Activated CD4-positive, CD25-positive, alpha-beta regulatory T cell treated with anti-CD3 and anti-CD28 coated beads, Interleukin-2, amount 50 U/mL, for 16 hours (primary cell): ENCODE results near the gene TRAF1.

ENCODE experiments used
- DNase-seq: peaks from one replicate; pipeline ENCODE4 v3.0.0-alpha.2; 2020; ENCODE audit warnings: low read depth, low spot score

The TRAF1 gene

DNA sequence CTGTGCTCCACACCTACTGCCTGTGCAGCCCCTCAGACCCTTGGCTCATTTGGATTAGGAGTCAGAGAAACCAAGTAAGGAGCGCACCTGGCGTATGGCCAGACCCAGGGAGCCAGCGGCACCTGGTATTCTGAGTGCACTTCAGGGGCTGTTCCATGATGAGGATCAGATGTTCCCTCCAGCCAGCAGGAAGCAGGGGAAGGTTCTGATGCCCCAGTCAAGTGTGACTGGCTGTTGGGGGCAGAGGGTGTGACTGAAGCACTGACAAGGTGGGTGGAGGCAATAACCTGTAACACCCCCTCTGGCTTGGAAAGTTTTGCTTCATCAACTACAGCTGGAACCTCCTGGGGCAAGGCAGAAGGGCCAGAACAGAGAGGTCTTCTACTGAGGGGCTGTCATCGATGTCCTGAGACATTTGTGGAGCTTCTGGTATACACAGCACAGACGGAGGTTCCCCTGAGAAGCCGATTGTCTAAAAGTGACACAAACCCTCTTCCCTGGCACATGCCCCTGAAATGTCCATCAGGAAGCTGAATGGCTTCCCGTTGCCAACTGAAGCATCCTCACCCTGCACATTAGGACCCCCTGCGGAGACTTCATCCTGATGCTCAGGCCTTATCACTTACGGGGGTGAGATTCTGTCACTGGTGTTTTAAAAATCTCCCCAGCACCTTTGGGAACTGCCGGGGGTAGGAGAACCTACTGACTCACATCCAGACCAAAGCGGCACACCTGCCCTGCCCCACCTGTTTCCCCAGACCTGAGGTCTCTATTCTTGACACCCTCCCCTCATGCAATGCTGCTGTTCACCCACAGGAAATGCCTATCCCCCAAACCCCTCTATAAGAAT, 21.1 kb downstream of the TRAF1 start:
- DNase-seq = no peak

DNA sequence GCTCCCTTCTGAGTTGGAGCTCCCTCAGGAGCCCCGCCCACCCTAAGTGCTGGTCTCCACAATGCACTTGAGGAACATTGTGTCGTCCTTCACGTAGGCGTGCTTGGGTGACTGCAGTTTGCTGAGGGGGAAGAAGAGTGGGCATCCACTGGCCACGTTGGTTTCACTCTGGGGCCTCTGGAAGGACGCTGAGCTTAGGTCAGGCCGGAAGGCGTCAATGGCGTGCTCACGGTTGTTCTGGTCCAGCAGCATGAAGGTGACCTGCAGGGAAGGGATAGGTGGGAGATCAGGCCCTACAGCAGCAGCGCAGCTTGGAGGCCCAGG, 21.7 kb downstream of the TRAF1 start:
- no peak for DNase-seq

- DNase-seq = no peak
These were observed 22.3 kb downstream of the TRAF1 start for GRCh38 chr9:120904061-120904977.

GRCh38 chr9:120902569-120903535, 23.7 kb downstream of the TRAF1 start:
- no peak for DNase-seq

GRCh38 chr9:120901755-120902568, 24.6 kb downstream of the TRAF1 start:
- DNase-seq = no peak

DNA sequence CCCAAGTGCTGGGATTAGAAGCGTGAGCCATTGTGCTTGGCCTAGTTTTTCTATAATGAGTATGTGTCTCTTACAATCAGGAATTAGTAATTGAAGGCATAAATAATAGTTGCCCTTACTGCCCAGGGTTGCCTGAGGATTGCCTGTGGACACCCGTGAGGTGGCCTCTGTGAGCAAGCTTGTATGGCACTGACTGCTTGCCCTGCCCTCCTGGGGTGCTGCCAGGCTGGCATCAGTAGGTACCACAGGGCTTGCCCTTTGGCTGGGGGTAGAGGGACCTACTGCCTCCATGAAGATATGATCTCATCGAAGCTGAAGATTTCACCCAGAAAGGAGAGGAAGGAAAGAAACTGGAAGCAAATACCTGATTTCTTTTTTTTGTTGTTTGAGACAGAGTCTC, 25.8 kb downstream of the TRAF1 start:
- DNase-seq = no peak

- no peak for DNase-seq
These were observed 27.0 kb downstream of the TRAF1 start for GRCh38 chr9:120899490-120900068.

DNA sequence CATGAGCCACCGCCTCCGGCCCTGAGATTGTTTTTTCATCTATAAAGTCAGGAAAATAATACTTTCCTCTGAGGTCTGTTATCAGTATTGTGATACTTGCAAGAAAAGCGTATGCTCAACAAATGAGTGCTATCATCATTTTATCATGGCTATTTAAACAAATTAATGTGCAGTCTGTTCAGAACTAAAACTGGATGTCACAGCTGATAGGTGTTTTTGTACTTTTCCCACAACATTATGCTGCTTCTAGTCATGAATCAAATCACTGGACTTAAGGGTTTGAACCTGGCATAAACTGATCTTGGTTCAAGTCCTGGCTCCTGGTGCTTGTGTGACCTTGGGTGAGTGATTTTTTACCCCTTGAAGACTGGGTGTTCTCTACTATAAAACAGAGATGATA, 28.2 kb downstream of the TRAF1 start:
- no peak for DNase-seq

DNA sequence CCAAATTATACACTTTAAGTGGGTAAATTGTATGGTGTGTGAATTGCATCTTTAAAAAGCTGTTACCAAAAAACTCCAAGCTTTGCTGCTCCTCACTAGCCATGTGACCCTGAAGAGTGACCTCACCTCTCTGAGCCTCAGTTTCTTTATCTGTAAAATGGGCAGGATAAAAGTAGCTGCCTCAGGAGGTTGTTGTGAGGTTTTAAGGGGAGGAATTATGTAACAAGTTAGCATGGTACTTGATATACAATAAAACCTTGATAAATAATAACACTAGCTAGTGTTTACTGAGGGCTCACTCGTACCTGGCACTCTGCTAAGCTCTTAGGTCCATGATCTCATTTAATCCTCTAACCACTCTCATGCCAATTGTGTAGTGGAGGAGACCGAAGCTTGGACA, 30.6 kb downstream of the TRAF1 start:
- no peak for DNase-seq

- no peak for DNase-seq
These were observed 32.1 kb downstream of the TRAF1 start for GRCh38 chr9:120894321-120895148.

GRCh38 chr9:120893611-120894307, 32.8 kb downstream of the TRAF1 start:
- no peak for DNase-seq

DNA sequence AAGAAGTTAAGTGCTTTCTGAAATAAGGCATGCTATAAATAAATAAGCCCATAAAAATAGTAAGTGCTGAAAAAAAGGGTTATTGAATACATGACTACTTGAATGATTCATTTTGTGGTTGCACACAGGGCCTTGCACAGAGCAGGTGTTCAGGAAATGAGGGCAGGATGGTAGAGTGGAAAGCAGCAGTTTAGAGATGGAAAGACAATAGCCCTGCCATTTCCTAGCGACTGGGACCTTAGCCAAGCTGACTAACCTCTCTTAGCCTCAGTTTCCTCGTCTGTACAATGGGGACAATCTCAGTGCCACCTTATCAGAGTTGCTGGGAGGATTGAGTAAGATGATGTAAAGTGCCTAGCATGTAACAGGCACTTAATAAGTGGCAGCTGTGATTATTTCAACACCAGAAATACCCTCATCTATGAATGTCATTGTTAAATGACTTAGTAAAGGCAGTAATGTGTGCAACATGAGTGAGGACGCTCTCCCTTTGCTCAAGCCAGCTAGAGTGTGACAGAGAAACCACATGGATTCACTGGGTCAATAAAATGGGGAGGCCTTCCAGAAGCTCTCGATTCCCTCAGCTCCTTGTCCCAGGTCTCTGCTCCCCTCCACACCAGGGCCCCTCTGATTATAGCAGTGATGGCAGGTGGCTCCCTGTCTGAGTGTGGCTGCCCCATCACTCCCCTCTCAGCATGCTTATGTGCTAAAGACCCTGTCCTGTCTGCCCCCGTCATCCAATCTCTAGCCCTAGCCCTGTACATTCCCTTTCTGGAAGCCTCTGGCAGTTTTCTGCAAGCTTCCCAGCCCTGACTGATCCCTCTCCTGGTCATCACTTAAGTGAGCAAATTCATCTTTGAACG, 33.6 kb downstream of the TRAF1 start:
- DNase-seq = peak; percentile 48

GRCh38 chr9:120891884-120892747, 34.5 kb downstream of the TRAF1 start:
- no peak for DNase-seq

DNA sequence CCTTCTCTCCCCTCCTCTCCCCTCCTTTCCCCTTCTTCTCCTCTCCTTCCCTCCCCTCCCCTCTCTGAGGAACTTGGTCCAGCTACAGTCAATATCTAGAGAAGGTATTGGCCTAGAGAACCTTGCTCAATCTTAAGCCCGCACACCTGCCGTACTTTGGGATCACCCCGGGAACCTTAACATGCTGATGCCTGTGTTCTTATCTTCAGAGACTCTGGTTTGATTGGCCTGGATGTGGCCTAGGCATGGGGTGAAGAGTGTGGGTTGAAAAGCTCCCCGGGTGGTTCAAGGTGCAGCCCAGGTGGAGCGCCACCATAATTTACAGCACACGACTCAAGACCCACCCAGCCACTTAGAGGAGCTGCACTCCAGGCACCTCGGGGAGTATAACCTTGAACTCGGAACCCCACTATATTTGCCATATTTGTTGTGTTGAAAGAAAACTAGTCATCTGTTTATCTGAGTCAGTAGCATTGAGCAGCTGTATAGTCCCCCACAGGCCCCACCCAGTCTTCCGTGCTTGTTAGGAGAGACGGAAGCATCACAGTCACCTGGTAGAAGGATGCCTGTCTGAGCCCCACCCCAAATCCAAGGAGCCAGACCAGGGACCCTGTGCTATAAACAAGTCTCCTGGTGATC, 35.2 kb downstream of the TRAF1 start:
- no peak for DNase-seq

DNA sequence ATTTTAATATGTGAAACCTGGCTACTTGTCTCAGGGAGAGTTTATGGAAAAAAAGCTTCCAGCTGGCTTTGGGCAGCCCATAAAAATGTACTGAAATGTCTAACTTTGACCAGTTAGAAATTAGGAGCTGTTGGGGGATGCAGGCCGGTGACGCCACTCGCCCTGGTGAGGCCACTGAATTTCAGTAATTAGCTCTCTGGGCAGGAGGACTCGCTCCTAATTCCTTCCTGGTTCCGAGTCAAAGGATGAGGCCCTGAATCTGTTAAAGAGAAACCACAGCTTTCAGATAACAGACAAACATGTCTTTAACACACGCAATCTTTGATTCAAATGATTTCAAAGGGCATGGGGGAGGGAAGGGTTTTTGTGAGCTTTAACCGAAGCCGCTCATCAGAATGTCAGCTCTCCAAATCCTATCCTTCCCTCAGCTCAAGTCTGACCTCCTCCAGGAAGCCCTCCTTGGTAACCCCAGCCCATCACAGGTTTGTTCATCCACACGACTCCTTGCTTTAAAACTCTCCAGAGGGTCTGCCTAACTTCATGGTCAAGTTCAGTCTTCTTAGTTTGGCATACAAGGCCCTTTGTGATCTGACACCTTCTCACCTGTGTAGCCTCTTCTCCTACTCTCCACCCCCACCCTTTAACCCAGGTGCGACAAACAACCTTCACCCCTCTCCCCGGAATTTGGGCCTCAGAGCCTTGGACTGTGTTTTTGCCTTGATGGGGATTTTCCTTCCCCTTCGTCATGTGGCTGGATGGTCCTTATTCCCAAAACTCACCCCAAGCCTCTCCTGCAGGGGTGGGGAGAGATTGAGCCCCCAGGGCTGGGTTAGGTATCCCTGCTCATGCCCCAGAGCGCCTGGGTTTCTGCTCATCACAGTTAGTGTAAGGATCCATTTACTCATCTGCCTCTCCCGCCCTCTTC, 36.0 kb downstream of the TRAF1 start:
- DNase-seq = no peak
